NOMO-1 treated with dmso at 0.1 percent for 144 hours (cell line): ENCODE measurements around the gene ZNF217.
"Not testable (repeated sequence)": the region's sequence is repeated elsewhere in the genome, so short reads cannot be mapped to it uniquely, and the experiment has no call there.

Source experiments
- DNase-seq: peaks from one replicate; lab custom pipeline; 2025; ENCODE audit not compliant: unreplicated experiment; lab: John Stamatoyannopoulos, UW

Gene ZNF217

DNA sequence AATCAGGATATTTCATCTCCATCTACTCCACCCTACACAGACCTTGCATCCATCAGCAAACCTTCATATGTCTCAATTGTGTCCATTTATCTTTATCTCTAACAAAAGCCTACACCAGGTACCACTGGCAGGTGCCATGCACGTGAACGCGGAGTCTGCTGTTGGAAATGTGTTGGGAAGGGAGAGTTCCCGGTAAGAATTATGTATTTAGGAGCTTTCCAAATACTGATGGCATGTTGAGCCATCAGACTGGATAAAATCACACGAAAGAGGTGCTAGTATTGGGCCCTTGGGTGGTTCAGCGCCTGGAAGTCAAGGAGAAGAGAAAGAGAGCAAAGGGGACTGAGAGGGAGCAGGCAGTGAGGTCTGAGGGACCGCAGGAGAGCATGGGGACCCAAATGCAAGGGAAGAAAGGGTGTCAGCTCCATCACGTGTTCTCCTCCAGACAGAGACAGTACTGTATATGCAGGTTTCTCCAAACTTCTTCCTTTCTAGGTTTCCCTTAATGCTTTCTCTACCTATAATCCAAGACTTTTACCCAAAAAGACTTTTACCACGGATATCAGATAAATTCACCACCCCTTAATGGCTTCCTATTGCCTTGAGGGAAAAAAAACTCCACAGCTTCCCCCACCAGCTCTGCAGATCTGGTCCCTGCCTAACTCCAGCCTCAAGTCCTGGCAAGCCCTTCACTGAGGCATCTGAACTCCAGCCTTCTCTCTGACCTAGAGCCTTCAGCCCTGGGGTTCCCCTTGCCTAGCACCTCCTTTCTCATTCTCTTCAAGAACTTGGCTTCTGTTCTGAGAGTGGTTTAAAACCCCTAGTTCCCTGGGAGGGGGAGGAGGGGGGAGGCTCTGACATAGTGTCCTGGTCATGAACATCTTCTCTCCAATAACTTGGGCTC lies 4.8 kb upstream of the ZNF217 start:
- DNase-seq, result no peak

DNA sequence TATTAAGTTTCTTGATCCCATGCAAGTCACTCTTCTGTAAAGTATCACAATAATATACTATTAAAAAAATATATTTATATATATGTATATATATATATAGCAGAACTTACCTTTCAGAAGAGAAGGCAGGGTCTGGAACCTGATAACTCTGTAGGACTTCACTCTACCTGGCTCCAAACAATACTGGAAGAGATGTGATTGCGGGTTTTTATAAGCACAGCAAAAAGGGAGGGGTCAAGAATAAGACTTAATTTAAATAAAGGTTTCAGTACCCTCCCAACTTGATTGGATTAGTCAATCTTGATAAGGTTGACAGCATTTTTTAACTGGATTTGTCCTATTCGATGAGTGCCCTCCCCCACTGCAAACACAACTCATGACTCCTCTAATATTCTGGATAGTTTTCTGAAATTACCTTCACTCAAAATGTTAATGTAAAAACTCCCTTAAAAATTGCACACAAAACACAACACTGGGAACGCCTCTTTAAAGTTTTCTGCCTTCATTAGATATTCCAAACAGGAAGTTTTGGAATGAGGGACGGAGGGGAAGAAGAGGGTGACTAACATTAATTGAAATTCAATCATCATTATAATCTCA lies 4.0 kb upstream of the ZNF217 start:
- DNase-seq, result no peak

DNA sequence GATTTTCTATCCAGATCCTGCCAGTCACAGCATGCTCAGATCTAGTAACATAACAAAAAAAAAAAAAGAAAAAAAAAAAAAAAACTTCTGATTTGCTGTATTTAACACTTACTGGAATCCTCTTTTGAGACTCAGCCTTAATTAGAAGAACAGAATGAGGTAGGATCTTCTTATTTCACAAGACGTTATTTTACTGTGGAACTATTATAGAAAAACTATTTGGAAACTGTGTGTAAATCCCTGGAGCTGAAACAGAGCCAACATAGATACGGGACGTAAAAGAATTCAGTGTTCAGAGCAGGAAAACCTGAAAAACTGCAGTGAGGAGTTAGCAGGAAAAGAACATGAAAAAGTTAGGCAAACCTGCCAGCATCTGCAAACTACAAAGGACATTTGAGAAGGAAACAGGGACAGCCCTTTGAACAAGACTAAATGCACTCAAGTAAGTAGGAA lies 3.4 kb upstream of the ZNF217 start:
- no peak for DNase-seq

DNA sequence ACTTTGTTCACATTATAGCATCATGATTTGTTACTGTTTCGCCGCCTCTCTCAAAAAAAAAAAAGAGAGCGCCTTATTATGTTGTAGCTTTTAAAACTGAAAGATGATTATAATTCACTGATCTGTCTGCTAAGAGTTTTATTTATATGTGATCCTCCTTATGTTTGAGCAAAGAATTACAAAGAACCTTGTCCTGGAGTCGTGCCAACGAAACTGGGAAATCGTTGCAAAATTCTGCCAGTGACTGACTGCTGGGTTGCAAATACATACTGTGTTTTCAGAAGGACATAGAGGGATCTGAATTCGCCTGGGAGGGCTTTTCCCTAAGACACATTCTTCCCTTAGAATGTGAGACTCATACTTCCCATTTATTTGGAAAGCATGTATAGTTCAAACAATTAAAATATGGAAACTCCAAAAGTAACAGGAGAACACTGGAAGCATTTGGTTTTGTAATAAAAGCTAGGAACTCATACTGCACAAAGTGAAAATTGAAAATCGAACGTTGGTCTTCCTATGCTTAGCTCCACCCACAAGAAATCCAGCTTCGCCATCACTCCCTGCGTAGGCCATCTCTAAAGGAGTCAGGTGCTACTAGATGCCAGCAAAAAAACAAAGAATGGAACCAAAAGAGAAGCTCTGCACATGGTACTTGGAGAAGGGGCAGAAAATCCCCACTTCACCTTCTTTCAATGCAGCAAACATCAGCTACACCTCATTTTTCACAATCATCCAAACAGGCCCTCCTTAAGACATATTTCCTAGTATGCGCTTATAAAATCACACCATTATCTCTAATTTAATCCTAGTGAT lies 2.8 kb upstream of the ZNF217 start:
- DNase-seq, result not testable (repeated sequence)

DNA sequence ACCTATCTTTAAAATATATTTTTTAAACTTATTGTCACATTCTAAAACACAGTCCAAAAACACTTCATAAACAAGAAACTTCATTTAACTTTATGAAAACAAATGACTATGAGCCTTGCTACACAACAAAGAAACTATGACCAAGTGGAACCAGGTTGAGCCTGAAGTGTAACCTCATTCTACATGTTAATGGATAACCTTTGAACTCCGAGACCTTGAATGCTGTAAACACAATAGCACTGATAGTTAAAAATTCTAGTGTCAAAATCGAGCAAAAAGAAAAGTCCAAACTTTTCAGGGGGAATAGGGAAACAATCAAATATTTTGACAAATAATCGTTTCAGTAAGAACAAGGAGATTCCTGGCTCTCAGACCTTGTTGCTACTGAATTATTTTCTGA lies 2.1 kb upstream of the ZNF217 start:
- not testable (repeated sequence) for DNase-seq

DNA sequence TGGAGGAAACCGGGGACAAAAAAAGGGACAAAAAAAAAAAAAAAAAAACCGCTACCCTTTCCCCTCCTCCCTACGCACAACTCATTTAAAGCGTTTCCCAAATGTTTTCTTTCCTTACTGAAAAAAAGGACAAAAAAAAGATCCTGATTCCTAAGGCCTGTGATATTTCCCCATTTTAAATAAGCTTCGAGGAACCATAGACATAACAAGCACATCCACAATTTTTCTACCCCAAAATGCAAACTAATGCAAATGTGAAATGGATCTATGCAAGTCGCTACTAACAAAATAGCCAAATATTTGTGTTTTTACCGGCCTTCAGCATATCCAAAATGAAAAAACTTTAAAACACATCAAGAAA lies 1.4 kb upstream of the ZNF217 start:
- DNase-seq, result no peak

DNA sequence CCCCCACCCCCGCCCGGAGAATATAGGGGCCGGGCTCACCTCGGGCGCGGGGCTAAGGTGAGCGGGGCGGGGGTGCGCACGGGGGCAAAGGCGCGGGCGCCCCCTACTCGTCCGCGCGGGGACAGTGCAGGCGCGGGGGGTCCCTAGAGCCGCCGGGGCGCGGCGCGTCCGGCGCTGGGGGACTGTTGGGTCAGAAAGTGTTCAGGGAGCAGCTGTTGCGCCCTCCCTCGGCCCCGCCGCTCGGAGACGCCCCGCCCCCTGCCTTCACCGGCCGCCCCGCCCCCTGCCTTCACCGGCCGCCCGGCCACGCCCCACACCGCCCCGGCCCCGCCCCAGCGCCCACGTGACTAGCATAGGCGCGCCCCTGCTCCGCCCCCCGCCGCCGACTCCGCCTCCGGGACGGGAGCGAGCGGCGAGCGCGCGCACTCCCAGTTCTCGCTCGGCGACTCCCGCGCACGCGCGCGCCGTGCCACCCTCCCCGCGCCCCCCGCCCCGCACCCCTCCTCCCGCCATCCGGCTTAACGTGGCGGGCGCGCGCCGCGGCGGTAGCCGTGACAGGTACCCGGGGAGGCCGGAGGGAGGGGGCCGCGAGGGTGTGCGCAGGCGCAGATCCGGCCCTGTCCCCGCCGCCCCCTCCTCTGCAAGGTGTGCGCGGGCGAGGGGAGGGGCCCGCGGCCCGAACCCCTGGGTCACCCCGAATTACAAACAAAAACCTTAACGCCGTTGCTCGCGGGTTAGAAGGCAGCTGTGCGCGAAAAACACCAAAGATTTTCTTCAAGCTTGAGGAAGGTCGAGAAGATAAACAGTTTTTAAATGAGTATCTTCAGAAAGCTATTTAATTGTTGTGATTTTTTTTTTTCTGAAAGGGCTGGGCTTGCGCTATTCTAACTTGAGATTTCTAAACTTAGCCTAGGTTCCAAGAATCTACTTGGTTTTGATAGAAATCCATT lies 704 bp upstream of the ZNF217 start:
- DNase-seq, result peak; percentile 83

DNA sequence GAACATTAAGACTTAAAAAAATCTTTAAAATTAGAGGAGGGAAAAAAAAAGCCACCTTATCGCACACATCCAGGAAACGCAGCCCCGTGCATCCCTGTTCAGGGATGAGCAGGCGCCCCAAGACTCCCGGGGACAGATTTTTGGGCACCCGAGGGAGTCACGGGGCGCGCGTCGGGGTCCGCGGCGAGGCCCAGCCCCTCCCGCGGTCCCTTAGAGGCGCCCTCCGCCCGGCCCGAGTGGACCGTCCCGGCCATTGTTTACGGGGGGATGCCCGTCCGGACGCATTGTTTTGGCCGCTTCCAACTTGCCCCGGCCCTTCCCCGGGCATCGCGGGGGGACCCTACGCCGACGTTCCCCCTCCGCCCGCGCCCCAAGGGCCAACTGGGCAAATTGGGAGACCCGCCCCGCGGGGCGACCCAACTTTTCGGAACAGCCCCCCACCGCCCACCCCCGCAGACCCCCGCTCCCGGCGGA lies 610 bp downstream of the ZNF217 start:
- no peak for DNase-seq

DNA sequence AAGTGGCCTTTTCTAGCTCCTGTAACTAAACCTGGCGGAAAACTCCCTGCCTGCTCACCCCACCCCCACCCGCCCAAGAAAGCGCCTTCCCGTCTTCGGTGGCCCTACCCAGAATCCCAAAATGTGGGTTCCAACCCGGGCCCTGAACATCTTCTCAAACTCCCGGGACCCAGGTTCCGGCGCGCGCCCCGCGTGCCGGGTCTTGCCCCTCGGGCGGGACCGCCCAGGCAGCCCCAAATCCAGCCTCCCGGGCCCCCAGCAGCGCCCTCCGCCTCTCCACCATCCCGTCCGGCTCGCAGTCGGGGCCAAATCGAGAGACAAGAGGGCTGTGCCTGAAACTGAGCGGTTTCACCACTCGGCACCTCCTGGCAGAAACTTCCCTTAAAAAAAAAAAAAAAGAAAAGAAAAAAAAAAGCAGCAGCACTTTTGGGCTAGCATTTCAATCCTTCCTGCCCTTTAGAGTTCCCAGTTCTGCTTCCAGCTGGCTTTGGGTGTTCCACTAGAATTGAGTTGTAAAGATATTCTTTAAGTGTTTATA lies 1.1 kb downstream of the ZNF217 start:
- DNase-seq, result peak; percentile 50

DNA sequence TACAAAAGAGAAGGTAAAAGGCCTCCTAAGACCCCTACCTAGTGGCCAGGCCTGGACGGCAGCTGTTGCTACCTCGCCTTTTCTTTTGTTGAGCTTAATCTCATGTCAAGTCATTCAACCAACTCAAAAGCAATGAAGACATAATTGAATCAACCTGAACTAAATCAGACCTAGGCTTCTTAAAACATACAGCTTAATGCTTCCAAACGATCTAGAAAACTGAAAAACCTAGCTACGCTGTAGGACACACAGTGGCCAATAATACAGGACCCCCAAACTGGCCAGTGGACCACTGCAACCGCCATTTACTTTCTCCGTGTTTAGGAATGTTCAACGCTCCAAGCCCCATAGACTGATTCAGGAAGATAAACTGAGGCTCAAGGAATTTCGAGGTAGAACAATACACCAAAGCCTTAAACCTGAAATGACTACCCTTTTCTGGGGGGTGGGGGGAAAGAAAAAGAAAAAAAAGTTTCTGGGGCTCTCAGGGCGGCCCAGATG lies 1.6 kb downstream of the ZNF217 start:
- not testable (repeated sequence) for DNase-seq

DNA sequence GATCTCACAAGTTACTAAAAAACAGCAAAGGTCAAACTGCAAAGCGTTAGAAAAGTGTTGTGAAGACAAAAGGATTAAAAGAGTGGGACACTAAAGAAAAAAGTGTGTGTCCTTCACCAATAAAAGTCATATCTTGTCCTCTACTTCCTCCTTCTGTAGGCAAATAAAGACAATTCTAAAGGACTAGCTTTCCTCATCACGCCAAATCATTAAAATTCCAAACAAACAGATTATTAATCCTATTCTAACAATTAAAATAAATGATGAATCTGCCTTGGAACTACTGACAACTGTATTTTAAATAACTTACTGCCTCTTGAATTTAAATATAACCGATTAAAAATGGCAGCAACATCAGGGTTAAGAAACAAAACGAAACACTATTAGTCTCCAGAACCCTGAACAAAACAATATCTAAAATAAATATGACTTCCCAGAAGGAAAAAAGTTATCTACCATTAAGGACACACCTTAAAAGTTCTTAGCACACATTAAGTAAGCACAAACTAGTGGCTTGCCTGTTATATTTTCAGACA lies 2.4 kb downstream of the ZNF217 start:
- DNase-seq, result not testable (repeated sequence)

DNA sequence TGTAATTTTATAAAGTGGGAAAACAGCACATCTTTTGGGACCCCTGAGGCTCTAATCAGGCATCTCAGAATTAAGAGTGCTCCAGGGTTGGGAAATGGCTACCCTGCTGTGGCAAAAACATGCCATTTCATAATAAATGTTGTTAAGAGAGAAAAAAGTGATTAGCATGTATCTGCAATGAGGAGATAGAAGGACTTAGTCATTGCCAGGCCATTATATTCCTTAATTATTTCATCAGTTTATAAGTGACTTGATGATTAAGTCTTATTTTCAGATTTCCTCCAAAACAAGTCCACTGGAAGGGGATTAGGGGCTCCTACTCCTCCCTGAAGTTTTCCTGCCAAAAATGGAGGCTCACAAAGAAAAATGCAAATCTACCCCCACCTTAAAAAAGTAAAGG lies 3.0 kb downstream of the ZNF217 start:
- not testable (repeated sequence) for DNase-seq

DNA sequence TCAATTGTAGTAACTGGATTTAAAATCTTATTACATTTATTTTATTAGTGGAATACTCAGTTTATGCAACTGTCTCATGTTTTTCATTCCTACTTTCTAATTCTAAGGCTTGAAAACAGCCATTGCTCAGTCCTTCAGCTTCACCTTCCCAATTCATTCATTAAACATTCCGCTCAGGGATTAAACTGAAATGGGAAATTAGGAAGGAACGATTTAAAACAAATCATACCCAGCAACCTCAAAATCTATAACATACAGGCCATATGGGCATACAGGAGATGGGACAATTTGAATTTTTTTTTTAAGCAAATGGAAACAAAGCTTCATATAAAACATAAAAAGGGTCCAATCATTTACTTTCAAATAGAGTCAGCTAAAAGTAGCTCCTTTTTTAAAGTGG lies 3.5 kb downstream of the ZNF217 start:
- DNase-seq, result not testable (repeated sequence)

DNA sequence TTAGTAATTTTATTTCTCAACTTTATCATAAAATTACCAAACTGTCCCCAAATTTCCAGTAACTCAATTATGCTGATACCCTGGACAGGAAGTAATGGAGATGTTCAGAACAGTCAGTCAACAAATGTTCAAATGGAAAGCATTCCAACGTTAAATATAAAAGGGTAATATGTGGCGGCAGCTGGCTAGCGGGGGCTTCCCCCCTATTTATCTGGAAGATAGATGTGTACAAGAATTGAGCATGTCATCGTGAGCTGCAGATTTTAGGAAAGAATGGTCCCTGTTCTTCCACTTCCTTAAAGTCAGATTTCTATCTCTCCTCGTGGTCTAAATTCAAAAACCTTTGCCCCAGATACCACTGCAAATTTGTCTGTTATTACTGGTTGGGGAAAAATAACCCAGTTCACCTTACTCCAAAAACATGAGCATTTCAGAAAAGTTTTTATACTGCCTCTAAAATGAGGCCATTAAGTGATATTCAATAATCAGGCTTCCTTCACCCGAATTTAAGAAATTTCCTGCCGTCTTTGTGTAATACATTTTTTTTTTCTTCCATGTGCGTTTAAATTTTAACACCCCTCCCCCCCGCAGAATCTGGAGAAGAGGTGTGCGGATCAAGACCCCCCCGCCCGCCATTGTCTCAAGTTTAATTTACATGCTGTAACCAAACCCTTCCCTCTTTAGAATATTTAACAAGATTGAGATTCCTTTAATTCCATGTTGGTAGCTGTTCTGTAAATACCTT lies 4.1 kb downstream of the ZNF217 start:
- not testable (repeated sequence) for DNase-seq

DNA sequence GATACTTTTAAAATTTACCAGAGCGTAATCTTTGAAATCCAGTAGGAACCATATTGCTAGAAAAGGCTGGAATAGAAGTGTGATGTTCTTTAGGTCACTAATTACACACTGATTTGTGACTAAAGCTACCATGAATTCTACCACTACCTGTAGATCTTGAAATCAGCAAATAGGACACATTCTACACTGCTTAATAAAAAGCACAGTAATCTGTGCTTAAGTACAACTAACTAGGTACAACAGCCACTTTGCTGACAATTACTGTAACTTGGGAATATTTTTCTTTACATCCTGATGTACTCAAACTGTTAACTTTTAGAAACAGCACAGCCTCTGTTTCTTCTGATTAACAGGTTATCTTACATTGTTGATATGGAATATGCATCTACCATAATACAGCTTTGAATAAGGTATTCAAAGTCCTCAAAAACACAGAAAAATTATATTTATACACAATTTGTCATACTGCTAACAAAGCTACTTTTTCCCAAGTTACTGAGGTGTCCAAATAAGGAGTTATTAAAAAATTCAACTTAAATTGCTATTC lies 6.4 kb downstream of the ZNF217 start:
- DNase-seq, result not testable (repeated sequence)

DNA sequence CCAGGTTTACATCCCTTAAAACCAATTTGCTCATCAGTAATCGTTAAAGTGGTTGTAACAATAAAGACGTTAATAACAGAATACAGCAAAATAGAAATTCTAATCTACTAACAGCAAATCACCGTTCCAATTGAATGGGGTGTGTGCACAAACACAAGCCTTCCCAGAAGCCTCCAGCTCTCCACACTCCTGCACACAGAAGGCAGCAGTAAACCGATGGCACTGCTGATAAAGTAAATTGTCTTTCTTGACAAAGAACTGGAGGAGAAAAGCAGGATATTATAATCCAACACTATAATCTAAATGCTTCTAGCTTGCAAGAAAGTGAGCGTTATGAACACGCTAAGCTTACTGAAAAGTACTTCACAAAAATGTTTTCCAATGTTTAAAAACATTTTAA lies 7.0 kb downstream of the ZNF217 start:
- DNase-seq, result no peak

DNA sequence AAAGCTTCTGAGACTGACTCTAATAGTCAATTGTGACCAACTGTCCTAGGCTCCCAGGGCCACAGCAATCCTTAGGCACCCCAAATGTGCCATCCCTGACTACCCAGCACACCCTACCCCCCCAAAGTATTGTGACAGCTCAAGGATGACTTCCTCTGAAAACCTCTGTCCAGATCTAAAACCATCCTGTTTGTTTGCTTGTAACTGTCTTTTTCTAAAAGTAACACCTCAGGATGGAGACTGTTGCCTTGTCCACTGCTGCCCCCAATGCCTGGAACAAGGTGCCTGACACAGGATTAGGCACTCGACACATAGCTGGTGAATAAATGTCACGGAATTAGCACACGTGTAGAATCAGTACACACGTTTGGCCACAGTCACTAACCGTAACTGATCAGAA lies 7.7 kb downstream of the ZNF217 start:
- DNase-seq, result not testable (repeated sequence)

DNA sequence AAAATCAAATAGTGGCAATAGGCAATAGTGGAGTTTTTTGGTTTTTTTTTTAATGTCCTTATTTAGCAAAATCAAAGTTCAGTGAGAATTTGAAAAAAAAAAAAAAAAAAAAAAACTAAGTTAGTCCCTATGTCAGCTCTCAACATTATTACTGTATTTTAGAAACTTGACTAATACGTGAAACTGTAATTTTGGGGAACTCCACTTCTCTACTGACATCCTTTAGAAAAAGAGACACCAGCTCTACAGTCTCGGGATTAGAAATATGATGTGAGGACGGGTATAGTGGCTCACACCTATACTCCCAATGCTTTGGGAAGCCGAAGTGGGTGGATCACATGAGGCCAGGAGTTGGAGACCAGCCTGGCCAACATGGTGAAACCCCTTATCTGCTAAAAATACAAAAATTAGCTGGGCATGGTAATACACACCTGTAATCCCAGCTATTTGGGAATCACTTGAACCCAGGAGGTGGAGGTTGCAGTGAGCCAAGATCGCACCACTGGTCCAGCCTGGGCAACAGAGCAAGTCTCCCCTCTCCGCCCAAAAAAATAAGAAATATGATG lies 8.6 kb downstream of the ZNF217 start:
- DNase-seq, result not testable (repeated sequence)
